ENCODE results near the gene ARHGAP24. TPM values are rescaled to one million over a fixed set of nuclear protein-coding genes. Genes with fewer than 3 reads are reported as not detected.

Gene ARHGAP24
- total and polyA plus RNA-seq, 12 donors = 0.72 to 53.4 (median 4.4) TPM

GRCh38 chr4:85759388-85759787 lies 284.4 kb downstream of the ARHGAP24 start:
- TF ChIP-seq, protein P1, sequence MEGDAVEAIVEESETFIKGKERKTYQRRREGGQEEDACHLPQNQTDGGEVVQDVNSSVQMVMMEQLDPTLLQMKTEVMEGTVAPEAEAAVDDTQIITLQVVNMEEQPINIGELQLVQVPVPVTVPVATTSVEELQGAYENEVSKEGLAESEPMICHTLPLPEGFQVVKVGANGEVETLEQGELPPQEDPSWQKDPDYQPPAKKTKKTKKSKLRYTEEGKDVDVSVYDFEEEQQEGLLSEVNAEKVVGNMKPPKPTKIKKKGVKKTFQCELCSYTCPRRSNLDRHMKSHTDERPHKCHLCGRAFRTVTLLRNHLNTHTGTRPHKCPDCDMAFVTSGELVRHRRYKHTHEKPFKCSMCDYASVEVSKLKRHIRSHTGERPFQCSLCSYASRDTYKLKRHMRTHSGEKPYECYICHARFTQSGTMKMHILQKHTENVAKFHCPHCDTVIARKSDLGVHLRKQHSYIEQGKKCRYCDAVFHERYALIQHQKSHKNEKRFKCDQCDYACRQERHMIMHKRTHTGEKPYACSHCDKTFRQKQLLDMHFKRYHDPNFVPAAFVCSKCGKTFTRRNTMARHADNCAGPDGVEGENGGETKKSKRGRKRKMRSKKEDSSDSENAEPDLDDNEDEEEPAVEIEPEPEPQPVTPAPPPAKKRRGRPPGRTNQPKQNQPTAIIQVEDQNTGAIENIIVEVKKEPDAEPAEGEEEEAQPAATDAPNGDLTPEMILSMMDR (IDR thresholded peaks at IDR 0.05) = no peak
- TF ChIP-seq POLR2A (IDR thresholded peaks at IDR 0.05) = no peak
- WGBS, 4 donors = 88 to 93% (median 92%) methylated on average over 3 of the region's 3 CpGs
- no peaks in the 10 kb centered on the region for H3K36me3 ChIP-seq (replicated peaks in 1 of 2)

DNA sequence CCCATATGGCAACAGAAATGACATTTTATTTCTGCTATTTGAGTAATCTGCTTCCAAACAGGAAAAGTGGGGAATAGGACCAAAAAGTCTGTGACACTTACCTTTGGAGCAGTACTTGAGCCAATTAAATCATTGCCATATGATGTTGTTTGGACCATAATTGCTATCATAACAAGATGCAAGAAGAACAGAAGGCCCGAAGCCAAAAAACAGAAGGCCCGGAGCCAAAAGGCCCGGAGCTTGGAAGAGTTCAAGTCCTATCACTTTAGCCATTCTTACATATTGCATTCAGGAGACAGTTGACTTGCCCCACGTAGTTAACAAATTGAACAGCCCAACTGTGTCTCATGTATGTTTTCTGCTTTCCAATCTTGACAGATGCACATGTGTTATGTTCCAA lies 285.6 kb downstream of the ARHGAP24 start:
- no peaks in the 10 kb centered on the region for H3K36me3 ChIP-seq (replicated peaks in 1 of 2)
- no peak overlapping the region for H3K4me3 ChIP-seq
- 69 to 83% (median 75%) methylated on average over 4 of the region's 4 CpGs for WGBS, 4 donors
- no peaks in the 10 kb centered on the region for H3K4me1 ChIP-seq (replicated peaks in 1 of 2)
- intact Hi-C loops (cut with DNase I) = no loop called here
- no peak for DNase-seq
- no peaks in the 10 kb centered on the region for H3K9me3 ChIP-seq (replicated peaks in 1 of 3)
- H3K27me3 ChIP-seq = no peaks in the 10 kb centered on the region
- H3K27ac ChIP-seq = no peak overlapping the region
- TF ChIP-seq POLR2A (IDR thresholded peaks at IDR 0.05) = no peak
- TF ChIP-seq, protein P1 (IDR thresholded peaks at IDR 0.05) = no peak

More at GRCh38 chr4:85759388-85759787, 284.4 kb downstream of the ARHGAP24 start:
- intact Hi-C loops (cut with DNase I) = loop anchor here in 1 of 2 donors (10.0 kb wide), 1 partner anchor 615 kb away; no protein-coding TSS in a partner anchor
- H3K4me1 ChIP-seq (replicated peaks in 1 of 2) = no peaks in the 10 kb centered on the region
- no peaks in the 10 kb centered on the region for H3K27me3 ChIP-seq
- no peak overlapping the region for H3K4me3 ChIP-seq
- H3K9me3 ChIP-seq (replicated peaks in 1 of 3) = no peaks in the 10 kb centered on the region
- no peak overlapping the region for H3K27ac ChIP-seq
- no peak for DNase-seq

DNA sequence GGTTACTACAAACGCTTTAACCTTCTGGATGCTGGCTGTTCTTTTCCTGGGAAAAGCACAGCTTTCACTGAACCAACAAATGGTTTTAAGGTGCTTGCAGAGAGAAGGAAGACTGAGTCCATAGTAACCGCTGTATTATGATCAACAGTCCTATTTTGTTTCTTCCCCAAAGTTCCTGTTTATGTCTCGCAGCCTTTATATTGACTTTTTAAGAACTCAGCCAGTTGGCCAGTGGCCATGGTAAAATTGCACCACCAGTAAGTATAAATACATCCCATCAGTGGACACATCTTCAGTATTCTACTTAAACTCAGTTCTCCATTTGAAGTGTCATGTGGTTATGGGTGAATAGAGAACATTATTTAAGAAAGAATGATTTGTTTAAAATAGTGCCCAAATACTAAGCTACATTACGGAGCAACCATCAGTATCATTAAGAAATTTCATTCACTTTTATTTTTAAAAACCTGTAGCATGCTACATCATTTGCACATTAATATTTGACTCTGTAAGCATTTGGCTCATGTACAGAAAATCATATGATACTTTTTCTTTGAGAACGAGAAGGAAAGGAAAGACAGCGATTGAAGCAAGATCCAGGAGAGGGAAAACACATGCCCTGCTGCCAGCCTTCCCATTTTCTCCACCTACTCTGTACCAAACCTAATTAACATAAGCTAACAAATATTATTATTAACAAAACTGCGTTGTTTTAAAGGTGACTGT lies 287.0 kb downstream of the ARHGAP24 start:
- TF ChIP-seq, protein P1 (IDR thresholded peaks at IDR 0.05) = no peak
- TF ChIP-seq POLR2A (IDR thresholded peaks at IDR 0.05) = no peak
- intact Hi-C loops (cut with DNase I) = no loop called here
- Histone ChIP-seq H3K27me3 (no peaks in the 10 kb centered on the region), H3K27ac (peak overlapping the region in 2 of 5 donors; percentile 46 to 48), H3K9me3 (replicated peaks in 1 of 3) (no peaks in the 10 kb centered on the region), H3K36me3 (replicated peaks in 1 of 2) (no peaks in the 10 kb centered on the region), H3K4me3 (no peak overlapping the region), H3K4me1 (replicated peaks in 1 of 2) (no peaks in the 10 kb centered on the region)
- 47 to 65% (median 49%) methylated on average over 7 of the region's 7 CpGs for WGBS, 4 donors
- DNase-seq = peak; percentile 29 to 73 (median 54)

GRCh38 chr4:85762529-85762871 lies 287.6 kb downstream of the ARHGAP24 start:
- WGBS, 4 donors = 45 to 54% (median 52%) methylated on average over 2 of the region's 2 CpGs
- no peak overlapping the region for H3K4me3 ChIP-seq
- TF ChIP-seq, protein P1 (IDR thresholded peaks at IDR 0.05) = no peak
- TF ChIP-seq POLR2A (IDR thresholded peaks at IDR 0.05) = no peak
- no peak for DNase-seq
- H3K27ac ChIP-seq = peak overlapping the region in 2 of 5 donors; percentile 32 to 46
- no peaks in the 10 kb centered on the region for H3K4me1 ChIP-seq (replicated peaks in 1 of 2)
- intact Hi-C loops (cut with DNase I) = no loop called here
- H3K27me3 ChIP-seq = no peaks in the 10 kb centered on the region
- H3K36me3 ChIP-seq (replicated peaks in 1 of 2) = no peaks in the 10 kb centered on the region
- H3K9me3 ChIP-seq (replicated peaks in 1 of 3) = no peaks in the 10 kb centered on the region
